Measurements from ENCODE around the gene EIF2AK3. TPM values are rescaled to one million over a fixed set of nuclear protein-coding genes. Genes with fewer than 3 reads are reported as not detected.
A peak's percentile ranks its signal among the peaks of the same experiment; 100 is the strongest.

EIF2AK3 gene
- polyA plus RNA-seq, 2 of the 4 experiments (the other 2 are of a cell fraction): 11.0 to 17.5 TPM

GRCh38 chr2:88666576-88666975 is 39.3 kb upstream of the EIF2AK3 start:
- ChIA-PET POLR2A (no interaction called here), CTCF (interaction anchor here (1.0 to 8.2 kb wide), 4 partner anchors 9 to 78 kb away, joined by 3 to 125 read pairs (median 46); no protein-coding TSS in a partner anchor)
- no peak for DNase-seq (ENCODE audit: low read depth in 1 of 2, low spot score in 1 of 2)
- WGBS (ENCODE audit: missing lambda C conversion rate): 44% methylated on average over 4 of the region's 4 CpGs
- H3K9me3 ChIP-seq: no peaks in the 10 kb centered on the region
- H3K4me3 ChIP-seq: no peak overlapping the region
- no peak for FAIRE-seq
- ATAC-seq: no peak
- H3K4me2 ChIP-seq: no peak overlapping the region
- peaks cover 8% of the 10 kb centered on the region; the same call in 2 of the 3 replicates for H3K4me1 ChIP-seq
- no peak overlapping the region for H3K27ac ChIP-seq
- TF ChIP-seq KDM1A (IDR thresholded peaks at IDR 0.05; ENCODE audit: low read depth) (no peak), CHD2 (IDR thresholded peaks at IDR 0.05; ENCODE audit: low read length, partially characterized antibody) (no peak), ZC3H11A (IDR thresholded peaks at IDR 0.05) (no peak), FOSL2 (IDR thresholded peaks at IDR 0.05) (no peak), FOSL2 (CRISPR knock-in tag; IDR thresholded peaks at IDR 0.05) (peak; percentile 15; the same call in 1 of the 2 replicates), SREBF2 (IDR thresholded peaks at IDR 0.05) (no peak), POLR2A (IDR thresholded peaks at IDR 0.05; ENCODE audit: low read length) (no peak)

DNA sequence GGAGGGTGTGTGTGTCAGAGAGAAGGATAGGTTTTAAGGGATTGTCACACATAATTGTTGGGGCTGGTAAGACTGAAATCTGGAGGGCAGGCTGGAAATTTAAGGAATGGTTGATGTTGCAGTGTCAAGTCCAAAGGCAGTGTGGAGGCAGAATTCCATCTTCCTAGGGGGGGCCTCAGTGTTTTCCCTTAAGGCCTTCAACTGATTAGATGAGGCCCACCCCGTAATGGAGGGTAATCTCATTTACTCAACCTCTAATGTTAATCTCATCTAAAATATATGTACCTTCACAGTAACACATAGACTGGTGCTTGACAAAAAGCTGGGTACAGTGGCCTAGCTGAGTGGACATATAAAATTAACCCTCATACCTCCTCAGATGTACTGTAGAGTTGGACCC is 33.4 kb upstream of the EIF2AK3 start:
- ChIA-PET POLR2A (no interaction called here), CTCF (interaction anchor here (2.0 to 6.1 kb wide), 3 partner anchors 10 to 70 kb away, joined by 7 to 90 read pairs (median 11); no protein-coding TSS in a partner anchor)
- DNase-seq (ENCODE audit: low read depth in 1 of 2, low spot score in 1 of 2) (no peak), FAIRE-seq (no peak), ATAC-seq (no peak)
- no peak overlapping the region for H3K27ac ChIP-seq
- no peak overlapping the region for H3K4me2 ChIP-seq
- H3K4me1 ChIP-seq: peaks cover 23% of the 10 kb centered on the region
- H3K9me3 ChIP-seq: no peaks in the 10 kb centered on the region
- 61% methylated on average over 1 of the region's 1 CpG for WGBS (ENCODE audit: missing lambda C conversion rate)
- TF ChIP-seq HDAC2 (IDR thresholded peaks at IDR 0.05): no peak
- no peak for TF ChIP-seq TP53 (CRISPR knock-in tag; IDR thresholded peaks at IDR 0.05)
- no peak for TF ChIP-seq CHD4 (IDR thresholded peaks at IDR 0.05; ENCODE audit: borderline replicate concordance)
- no peak for TF ChIP-seq MAFK (IDR thresholded peaks at IDR 0.05; ENCODE audit: partially characterized antibody)
- no peak for TF ChIP-seq NPAS2 (CRISPR knock-in tag; IDR thresholded peaks at IDR 0.05; ENCODE audit: borderline replicate concordance)
- TF ChIP-seq SREBF2 (IDR thresholded peaks at IDR 0.05): no peak
- no peak for TF ChIP-seq ZSCAN20 (CRISPR knock-in tag; IDR thresholded peaks at IDR 0.05)
- TF ChIP-seq, protein P1, sequence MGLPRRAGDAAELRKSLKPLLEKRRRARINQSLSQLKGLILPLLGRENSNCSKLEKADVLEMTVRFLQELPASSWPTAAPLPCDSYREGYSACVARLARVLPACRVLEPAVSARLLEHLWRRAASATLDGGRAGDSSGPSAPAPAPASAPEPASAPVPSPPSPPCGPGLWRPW (IDR thresholded peaks at IDR 0.05): no peak
- no peak for TF ChIP-seq ZC3H11A (IDR thresholded peaks at IDR 0.05)
- no peak for TF ChIP-seq EP300 (IDR thresholded peaks at IDR 0.05)
- TF ChIP-seq POLR2A (IDR thresholded peaks at IDR 0.05; ENCODE audit: low read length): no peak
- TF ChIP-seq USF2 (IDR thresholded peaks at IDR 0.05): no peak
- no peak for TF ChIP-seq ESRRA (IDR thresholded peaks at IDR 0.05; ENCODE audit: borderline replicate concordance, low read length)
- TF ChIP-seq CBX8 (IDR thresholded peaks at IDR 0.05): no peak
- TF ChIP-seq JUNB (IDR thresholded peaks at IDR 0.05): no peak
- no peak for TF ChIP-seq PHF8 (IDR thresholded peaks at IDR 0.05; ENCODE audit: borderline replicate concordance, low read depth)
- no peak for TF ChIP-seq HEYL (CRISPR knock-in tag; IDR thresholded peaks at IDR 0.05)
- TF ChIP-seq MAZ (IDR thresholded peaks at IDR 0.05; ENCODE audit: borderline replicate concordance, low read depth, low read length): no peak
- no peak for TF ChIP-seq POLR2AphosphoS2 (conservative IDR thresholded peaks at IDR 0.05; ENCODE audit: low read length)
- TF ChIP-seq, protein P2, sequence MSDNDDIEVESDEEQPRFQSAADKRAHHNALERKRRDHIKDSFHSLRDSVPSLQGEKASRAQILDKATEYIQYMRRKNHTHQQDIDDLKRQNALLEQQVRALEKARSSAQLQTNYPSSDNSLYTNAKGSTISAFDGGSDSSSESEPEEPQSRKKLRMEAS (IDR thresholded peaks at IDR 0.05): no peak
- no peak overlapping the region for H3K4me3 ChIP-seq

GRCh38 chr2:88659538-88659915 is 32.3 kb upstream of the EIF2AK3 start:
- TF ChIP-seq EHF (CRISPR knock-in tag; IDR thresholded peaks at IDR 0.05) (no peak), PBX3 (IDR thresholded peaks at IDR 0.05) (no peak), BHLHE40 (IDR thresholded peaks at IDR 0.05; ENCODE audit: low read depth, low read length) (no peak), NPAS2 (CRISPR knock-in tag; IDR thresholded peaks at IDR 0.05; ENCODE audit: borderline replicate concordance) (no peak)
- ChIA-PET CTCF (interaction anchor here (0.5 to 6.1 kb wide), 4 partner anchors 11 to 600 kb away, joined by 4 to 90 read pairs (median 9); no protein-coding TSS in a partner anchor), POLR2A (interaction anchor here (0.9 kb wide), 1 partner anchor 31 kb away, joined by 4 read pairs; no protein-coding TSS in a partner anchor)

More at GRCh38 chr2:88659538-88659915, 32.3 kb upstream of the EIF2AK3 start:
- WGBS (ENCODE audit: missing lambda C conversion rate): 48% methylated on average over 4 of the region's 4 CpGs
- Histone ChIP-seq H3K4me3 (no peak overlapping the region), H3K27ac (peak overlapping the region in 1 of 2 experiments; percentile 30; a peak in 2 of 6 replicates), H3K4me1 (peaks cover 23% of the 10 kb centered on the region), H3K4me2 (no peak overlapping the region), H3K9me3 (no peaks in the 10 kb centered on the region)
- ATAC-seq (peak in 1 of 2 experiments; percentile 49; a peak in 2 of 6 replicates), DNase-seq (ENCODE audit: low read depth in 1 of 2, low spot score in 1 of 2) (peak in 1 of 2 experiments; percentile 16), FAIRE-seq (no peak)

Measured in A549 (cell line).